Stomach (tissue), 9 donors: ENCODE results near the gene REPS2. TPM values are rescaled to one million over a fixed set of nuclear protein-coding genes. Genes with fewer than 3 reads are reported as not detected.

Source experiments
- DNase-seq, 2 donors: peaks; one replicate each; pipeline versions ENCODE4 v3.0.0 to v3.0.0-alpha.2; 2013 to 2019
- H3K27ac ChIP-seq, 5 donors: fragments of 200-600 bp in 4 of 5; sonication (generic) in 4 of 5; one replicate each; pipeline ENCODE4 v1.5.1; 2013 to 2019; ENCODE audit warnings: mild to moderate bottlenecking in 1 of 5, moderate library complexity in 1 of 5
- H3K27me3 ChIP-seq, 3 donors: fragments of 200-600 bp; sonication (generic); one replicate each; pipeline ENCODE4 v1.5.1; 2017 to 2019; ENCODE audit warnings: mixed run types in 1 of 3
- H3K36me3 ChIP-seq, 4 donors: fragments of 200-600 bp; sonication (generic); 1 replicate in 3 of 4; 2 replicates in 1 of 4; pipeline ENCODE4 v1.5.1; 2016 to 2019
- H3K4me1 ChIP-seq, 4 donors: fragments of 200-600 bp; sonication (generic); one replicate each; pipeline ENCODE4 v1.5.1; 2016 to 2019
- H3K4me3 ChIP-seq, 4 donors: fragments of 200-600 bp; sonication (generic) in 3 of 4; one replicate each; pipeline ENCODE4 v1.5.1; 2016 to 2019; ENCODE audit warnings: mild to moderate bottlenecking in 1 of 4
- H3K9me3 ChIP-seq, 4 donors: fragments of 200-600 bp; sonication (generic); one replicate each; pipeline ENCODE4 v1.5.1; 2016 to 2019
- CTCF ChIP-seq, 7 experiments: fragments of 450-650 bp in 4 of 7; fragments of 200-600 bp in 3 of 7; sonication (generic) in 3 of 7; IDR thresholded peaks; one replicate each; pipeline ENCODE4 v1.5.1; 2016 to 2019; ENCODE audit warnings: antibody characterized with exemption in 7 of 7, control low read depth in 2 of 7, mild to moderate bottlenecking in 1 of 7
- EP300 ChIP-seq: sonication (generic); formaldehyde crosslinking; IDR thresholded peaks from one replicate; pipeline ENCODE4 v1.6.1; 2017; ENCODE audit warnings: antibody characterized with exemption
- POLR2A ChIP-seq, 4 donors: fragments of 450-650 bp; IDR thresholded peaks; one replicate each; pipeline ENCODE4 v1.6.1; 2016; ENCODE audit warnings: antibody characterized with exemption in 4 of 4, control low read depth in 2 of 4, mild to moderate bottlenecking in 1 of 4, moderate library complexity in 1 of 4
- POLR2AphosphoS5 ChIP-seq, 3 donors: sonication (generic); formaldehyde crosslinking; IDR thresholded peaks; one replicate each; pipeline ENCODE4 v1.6.1; 2016; ENCODE audit warnings: antibody characterized with exemption in 3 of 3
- WGBS, 5 donors: extraction: QIAGEN DNeasy Blood & Tissue Kit in 3 of 5; methylation state at CpG; one replicate each; pipeline versions ENCODE4 v1.1.5 to v1.1.7; 2013 to 2018; 5-methylcytosine and 5-hydroxymethylcytosine counted together
- intact Hi-C: fragments of 100-400 bp; cut with DNase I; formaldehyde crosslinking; loops from one replicate; pipeline ENCODE4 v1.15.1; 2023; ENCODE audit warnings: low total_unique reads
- polyA plus RNA-seq, 3 donors: library from polyadenylated mRNA; stranded (reverse); fragments of 200-250 nt; gene quantifications; one replicate each; pipeline ENCODE4 v1.2.3, GENCODE V29; 2013
- total RNA-seq, 5 donors: library from RNA; depleted of rRNA; stranded (reverse); fragments of >200 nt; gene quantifications; one replicate each; pipeline versions ENCODE4 v1.1.0 to v1.2.3, GENCODE V29; 2014 to 2016
- donor health status: healthy with polysubstance abuse.
- donor health status: Bipolar disorder and iron deficiency.
- donor health status: healthy.

Gene REPS2
- total and polyA plus RNA-seq, 8 donors: 6.1 to 281 (median 10.6) TPM

- DNase-seq: peak in 1 of 2 donors; percentile 22
Measured at GRCh38 chrX:16979226-16979625, 32.8 kb downstream of the REPS2 start.

GRCh38 chrX:16981209-16981608 lies 34.8 kb downstream of the REPS2 start:
- intact Hi-C loops: no loop called here
- TF ChIP-seq POLR2AphosphoS5 (IDR thresholded peaks at IDR 0.05): no peak
- TF ChIP-seq POLR2A (IDR thresholded peaks at IDR 0.05): no peak
- TF ChIP-seq EP300: no peak
- no peak for TF ChIP-seq CTCF (IDR thresholded peaks at IDR 0.05)
- no peak for DNase-seq

More at GRCh38 chrX:16979226-16979625, 32.8 kb downstream of the REPS2 start:
- WGBS, 5 donors: 71 to 97% (median 82%) methylated on average over 1 of the region's 1 CpG
- no peak overlapping the region for H3K27ac ChIP-seq
- no peaks in the 10 kb centered on the region for H3K27me3 ChIP-seq
- TF ChIP-seq POLR2A (IDR thresholded peaks at IDR 0.05) (no peak), EP300 (no peak), POLR2AphosphoS5 (IDR thresholded peaks at IDR 0.05) (no peak), CTCF (IDR thresholded peaks at IDR 0.05) (no peak)
- H3K36me3 ChIP-seq: no peaks in the 10 kb centered on the region
- intact Hi-C loops: no loop called here
- no peaks in the 10 kb centered on the region for H3K4me1 ChIP-seq
- no peak overlapping the region for H3K4me3 ChIP-seq
- no peaks in the 10 kb centered on the region for H3K9me3 ChIP-seq

GRCh38 chrX:16981980-16982379 lies 35.5 kb downstream of the REPS2 start:
- DNase-seq: no peak
- Histone ChIP-seq H3K4me3 (no peak overlapping the region), H3K36me3 (no peaks in the 10 kb centered on the region), H3K27me3 (no peaks in the 10 kb centered on the region), H3K4me1 (no peaks in the 10 kb centered on the region), H3K27ac (no peak overlapping the region), H3K9me3 (no peaks in the 10 kb centered on the region)
- TF ChIP-seq EP300 (no peak), POLR2AphosphoS5 (IDR thresholded peaks at IDR 0.05) (no peak), POLR2A (IDR thresholded peaks at IDR 0.05) (no peak), CTCF (IDR thresholded peaks at IDR 0.05) (no peak)
- intact Hi-C loops: no loop called here

More at GRCh38 chrX:16981209-16981608, 34.8 kb downstream of the REPS2 start:
- Histone ChIP-seq H3K36me3 (no peaks in the 10 kb centered on the region), H3K9me3 (no peaks in the 10 kb centered on the region), H3K4me1 (no peaks in the 10 kb centered on the region), H3K27me3 (no peaks in the 10 kb centered on the region), H3K4me3 (no peak overlapping the region), H3K27ac (no peak overlapping the region)
- 80 to 100% (median 94%) methylated on average over 1 of the region's 1 CpG for WGBS, 5 donors

GRCh38 chrX:16983051-16983450 lies 36.6 kb downstream of the REPS2 start:
- intact Hi-C loops: no loop called here
- H3K27me3 ChIP-seq: no peaks in the 10 kb centered on the region
- whole genome bisulfite sequencing, 5 donors: 36 to 82% (median 45%) methylated on average over 1 of the region's 1 CpG

More at GRCh38 chrX:16983051-16983450, 36.6 kb downstream of the REPS2 start:
- H3K36me3 ChIP-seq: no peaks in the 10 kb centered on the region
- H3K4me3 ChIP-seq: no peak overlapping the region
- H3K4me1 ChIP-seq: no peaks in the 10 kb centered on the region
- DNase-seq: no peak
- no peak overlapping the region for H3K27ac ChIP-seq
- TF ChIP-seq POLR2AphosphoS5 (IDR thresholded peaks at IDR 0.05) (no peak), EP300 (no peak), CTCF (IDR thresholded peaks at IDR 0.05) (no peak), POLR2A (IDR thresholded peaks at IDR 0.05) (no peak)
- H3K9me3 ChIP-seq: peaks cover 0 to 5% (median 0%) of the 10 kb centered on the region in 4 donors
